HK-2 (cell line): Measurements from ENCODE around the gene CER1.

Source experiments
- DNase-seq: peaks from one replicate; pipeline ENCODE4 v3.0.0-alpha.2; 2018; ENCODE audit not compliant: unreplicated experiment

CER1 gene, protein sequence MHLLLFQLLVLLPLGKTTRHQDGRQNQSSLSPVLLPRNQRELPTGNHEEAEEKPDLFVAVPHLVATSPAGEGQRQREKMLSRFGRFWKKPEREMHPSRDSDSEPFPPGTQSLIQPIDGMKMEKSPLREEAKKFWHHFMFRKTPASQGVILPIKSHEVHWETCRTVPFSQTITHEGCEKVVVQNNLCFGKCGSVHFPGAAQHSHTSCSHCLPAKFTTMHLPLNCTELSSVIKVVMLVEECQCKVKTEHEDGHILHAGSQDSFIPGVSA

DNA sequence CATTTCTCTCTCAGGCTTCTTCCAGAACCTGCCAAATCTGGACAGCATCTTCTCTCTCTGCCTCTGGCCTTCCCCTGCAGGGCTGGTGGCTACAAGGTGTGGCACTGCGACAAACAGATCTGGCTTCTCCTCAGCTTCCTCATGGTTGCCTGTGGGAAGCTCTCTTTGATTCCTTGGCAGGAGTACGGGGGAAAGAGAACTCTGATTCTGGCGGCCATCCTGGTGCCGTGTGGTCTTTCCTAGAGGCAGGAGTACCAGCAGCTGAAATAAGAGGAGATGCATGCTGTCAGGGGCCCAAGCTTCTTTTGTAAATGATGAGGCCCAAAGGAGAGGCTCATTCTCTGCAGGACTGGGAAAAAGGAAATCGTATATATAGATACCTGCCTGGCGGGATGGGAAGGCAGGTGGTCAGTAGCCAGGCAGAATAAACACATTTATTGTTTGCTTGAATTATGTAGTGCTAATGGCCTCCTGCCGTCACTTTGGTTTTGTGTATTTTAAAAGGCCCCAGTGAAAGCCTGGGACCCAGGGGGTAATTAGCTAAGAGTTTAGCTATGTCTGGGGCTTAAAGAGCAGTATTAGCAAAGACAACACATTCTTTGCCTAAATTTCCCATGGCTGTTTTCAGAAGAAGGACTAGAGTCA is at the start of gene CER1:
CER1 (minus strand) TSS at position 343 of the 645 bp plus-strand sequence; CDS start at position 282, 61 bp downstream.
- no peak for DNase-seq

DNA sequence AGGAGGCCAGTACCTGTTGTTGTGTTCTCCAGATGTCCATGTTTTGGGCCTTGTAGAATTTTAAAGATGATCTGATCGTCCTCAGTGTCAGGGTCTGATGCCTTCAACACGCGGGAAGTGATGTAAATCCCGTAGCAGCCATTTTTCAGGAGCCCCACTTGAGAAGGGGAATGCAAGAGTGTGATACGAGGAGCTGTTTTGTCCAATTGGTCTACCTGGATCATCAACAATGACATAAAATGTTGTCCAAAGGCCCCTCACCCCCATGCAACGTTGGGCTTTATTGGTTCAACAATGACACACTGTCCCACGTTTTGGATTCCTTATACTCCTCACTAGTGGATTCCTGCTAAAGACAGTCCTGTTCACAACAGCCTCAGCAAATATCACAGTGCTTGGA is 48.1 kb upstream of the CER1 start:
- DNase-seq: no peak

DNA sequence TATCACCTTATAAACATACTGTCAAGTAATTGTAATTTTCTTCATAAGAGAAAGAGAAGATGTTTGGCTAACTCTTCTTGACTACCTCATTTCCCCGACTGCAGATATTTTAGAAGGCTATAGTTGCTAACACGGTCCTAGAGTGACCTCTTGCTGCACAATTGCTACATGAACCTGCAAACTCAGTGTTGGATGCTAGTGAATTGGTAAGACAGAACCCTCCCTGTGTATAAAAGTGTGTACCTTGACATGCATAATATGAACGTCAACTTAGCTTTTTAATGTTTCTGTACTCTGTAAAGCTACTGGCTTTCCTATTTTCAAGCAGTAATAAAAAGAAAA is 46.7 kb upstream of the CER1 start:
- no peak for DNase-seq

DNA sequence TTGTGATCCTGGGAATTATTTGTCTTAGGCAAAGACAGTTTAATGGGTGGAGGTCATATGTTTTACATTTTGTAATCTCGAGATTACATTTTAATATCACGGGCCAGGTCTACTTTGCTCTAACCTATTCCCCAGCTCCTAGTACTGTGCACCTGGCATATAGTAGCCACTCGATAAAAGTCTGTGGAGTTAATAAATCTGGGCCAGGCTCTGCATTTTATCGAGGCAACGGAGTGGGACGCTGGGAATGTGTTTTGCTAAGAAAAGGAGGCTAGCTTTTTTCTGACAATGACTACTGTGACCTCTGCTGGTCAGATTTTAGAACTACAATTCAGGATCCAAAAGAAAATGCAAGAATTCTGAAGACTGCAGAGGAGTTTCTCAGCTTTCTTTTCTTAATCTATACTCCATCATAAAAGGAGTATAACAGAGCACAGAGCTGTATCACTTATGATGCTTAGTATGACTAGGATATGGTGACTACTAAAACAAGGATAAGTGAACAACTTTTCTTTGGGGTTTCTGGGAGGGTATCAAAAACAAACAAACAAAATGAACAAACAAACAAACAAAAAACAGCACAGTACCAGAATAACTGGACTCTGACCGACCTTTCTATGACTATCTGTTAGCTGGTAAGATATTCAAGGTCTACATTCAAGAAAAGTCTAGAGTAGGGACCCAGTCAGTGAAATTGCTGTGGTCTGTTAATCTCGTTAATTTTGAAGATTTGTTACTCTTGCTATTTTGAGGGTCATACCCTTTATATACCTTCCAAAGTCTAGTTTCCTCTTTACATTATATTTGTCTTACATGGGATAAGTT is 46.1 kb upstream of the CER1 start:
- peak; percentile 4 for DNase-seq

DNA sequence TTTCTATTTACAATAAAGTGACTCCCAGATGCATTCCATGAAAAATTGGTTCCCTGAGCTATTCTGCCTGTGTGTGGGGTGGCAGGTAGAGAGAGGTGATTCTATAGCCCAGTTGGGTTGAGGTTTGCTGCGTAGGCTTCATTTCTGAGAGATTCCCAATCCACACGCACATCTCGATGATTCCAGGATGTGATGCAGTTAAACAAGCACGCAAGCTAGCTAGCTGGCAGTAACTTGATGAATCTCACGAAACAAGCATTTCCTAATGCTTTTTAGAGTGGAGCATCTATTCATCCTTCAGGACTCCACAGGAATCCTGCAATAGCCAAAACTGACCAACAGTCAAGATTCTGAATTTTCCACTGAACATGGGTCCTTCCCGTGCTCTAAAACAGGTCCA is 43.8 kb upstream of the CER1 start:
- DNase-seq: no peak

DNA sequence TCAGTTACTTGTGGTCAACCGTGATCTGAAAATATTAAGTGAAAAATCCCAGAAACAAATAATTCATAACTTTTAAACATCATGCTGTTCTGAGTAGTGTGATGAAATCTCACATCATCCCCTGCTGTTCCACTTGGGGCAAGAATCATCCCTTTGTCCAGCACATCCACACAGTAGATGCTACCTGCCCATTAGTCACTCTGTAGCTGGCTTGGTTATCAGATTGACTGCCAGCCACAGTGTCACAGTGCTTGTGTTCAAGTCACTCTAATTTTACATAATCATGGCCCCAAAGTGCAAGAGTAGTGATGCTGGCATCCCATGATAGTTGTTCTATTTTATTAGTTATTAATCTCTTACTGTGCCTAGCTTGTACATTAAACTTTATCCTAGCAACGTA is 39.1 kb upstream of the CER1 start:
- DNase-seq: no peak

DNA sequence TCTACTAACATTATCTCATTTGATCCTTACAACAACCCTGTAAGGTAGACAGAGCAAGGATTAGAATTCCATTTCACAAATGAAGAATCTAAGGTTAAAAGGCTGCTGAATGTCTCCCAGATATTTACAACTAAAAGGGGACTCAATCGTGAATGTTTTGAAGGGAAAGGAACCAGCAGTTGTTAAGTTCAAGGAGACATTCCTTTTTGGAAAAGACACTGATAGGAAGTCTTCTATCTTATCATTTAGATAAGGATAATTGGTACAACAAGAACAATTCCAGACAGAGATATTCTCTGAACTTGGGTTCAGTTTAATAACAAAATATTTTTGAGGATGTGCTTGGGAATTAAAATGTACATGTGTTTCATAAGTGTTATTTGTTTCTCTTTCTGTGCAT is 37.5 kb upstream of the CER1 start:
- DNase-seq: no peak

DNA sequence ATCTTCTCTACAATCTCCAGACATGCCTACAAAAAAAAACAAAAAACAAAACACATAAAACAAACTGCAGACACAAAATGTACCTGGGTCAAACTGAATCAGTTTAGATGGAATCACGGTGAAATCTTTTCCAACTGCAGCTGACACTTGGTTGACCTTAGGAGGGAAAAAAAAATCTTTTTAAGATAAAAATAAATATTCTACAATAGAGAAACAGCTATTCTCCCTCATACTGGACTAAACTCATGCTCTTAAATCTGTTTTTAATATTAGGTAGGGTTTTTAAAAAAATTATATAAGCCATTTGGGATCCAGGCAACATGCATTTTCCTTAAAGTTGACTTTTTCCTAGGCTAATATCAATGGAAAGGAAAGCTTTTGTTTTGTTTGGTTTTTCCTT is 33.8 kb upstream of the CER1 start:
- no peak for DNase-seq

DNA sequence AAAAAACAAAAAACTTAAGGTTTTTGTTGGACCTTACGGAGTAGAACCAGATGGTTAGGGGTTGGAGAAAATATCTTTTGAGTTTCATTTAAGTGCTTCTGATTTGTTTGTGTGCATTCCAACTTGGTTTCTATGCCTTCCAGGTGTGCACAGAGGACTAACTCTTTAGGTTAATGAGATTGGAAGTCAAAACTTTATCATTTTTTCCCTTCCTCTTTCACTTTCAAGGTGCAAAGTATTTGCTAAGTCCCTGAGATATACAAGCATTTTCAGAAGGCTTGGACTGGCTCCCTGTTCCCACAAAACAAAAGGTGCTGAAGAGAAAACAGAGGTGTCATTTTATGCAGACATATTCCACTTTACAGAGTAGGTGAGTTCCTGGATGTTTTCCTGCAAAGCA is 30.3 kb upstream of the CER1 start:
- no peak for DNase-seq

DNA sequence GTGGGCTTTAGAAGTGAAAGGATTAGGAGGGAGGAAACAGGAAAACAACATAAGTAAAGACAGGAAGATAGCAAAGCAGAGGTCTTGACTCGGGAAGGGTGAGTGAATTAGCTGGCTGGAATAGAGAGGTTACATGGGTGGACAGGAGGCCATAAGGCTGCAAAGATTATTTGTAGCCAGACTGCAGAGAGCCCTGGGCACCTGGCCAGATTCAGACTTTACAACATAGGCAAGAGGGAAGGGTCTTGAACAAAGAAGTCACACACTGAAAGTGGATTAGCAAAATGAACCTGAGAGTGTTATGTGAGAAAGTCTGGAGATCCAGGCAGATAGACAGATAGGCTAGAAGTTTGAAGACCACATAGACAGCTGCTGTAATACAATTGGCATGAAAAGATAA is 29.7 kb upstream of the CER1 start:
- DNase-seq: no peak

DNA sequence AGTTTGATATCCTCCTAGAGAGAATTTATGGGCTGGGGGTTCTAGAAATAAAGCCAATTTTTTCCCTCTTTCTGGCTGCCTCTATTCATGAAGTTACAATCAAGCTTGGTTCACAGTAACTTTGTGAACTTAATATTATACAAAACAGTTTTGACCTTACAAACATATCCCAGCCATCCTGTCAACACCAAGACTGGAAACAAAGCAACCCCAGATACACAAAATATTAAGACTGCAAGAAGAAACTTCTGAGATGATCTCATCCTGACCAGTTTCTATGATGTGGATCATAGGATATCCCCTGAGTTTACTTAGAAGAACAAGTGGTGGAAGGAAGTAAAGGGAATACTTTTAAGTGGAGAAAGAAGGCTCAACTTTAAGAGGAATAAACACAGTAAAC is 28.3 kb upstream of the CER1 start:
- no peak for DNase-seq

DNA sequence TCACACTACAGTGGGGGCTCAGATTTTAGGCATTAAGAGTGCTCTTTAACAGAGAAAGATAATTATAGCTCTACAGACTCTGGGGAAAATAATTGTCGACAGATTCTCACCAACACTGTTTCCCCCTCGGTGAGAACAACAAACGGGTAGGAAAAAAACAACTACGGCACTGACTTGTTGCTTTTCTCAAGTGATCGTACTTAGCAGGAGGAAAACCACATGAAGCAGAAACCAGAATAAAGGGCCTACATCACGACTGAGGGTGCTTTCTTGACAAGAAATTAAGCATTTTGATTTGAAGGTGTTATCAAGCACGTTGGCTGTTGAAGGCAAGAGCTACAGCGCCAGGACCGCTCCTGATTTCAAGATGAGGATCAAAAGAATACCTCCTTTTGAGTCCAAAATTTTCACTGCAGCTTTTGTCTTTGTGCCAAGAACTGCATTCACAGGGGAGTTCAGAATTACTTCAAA is 27.2 kb upstream of the CER1 start:
- DNase-seq: no peak

DNA sequence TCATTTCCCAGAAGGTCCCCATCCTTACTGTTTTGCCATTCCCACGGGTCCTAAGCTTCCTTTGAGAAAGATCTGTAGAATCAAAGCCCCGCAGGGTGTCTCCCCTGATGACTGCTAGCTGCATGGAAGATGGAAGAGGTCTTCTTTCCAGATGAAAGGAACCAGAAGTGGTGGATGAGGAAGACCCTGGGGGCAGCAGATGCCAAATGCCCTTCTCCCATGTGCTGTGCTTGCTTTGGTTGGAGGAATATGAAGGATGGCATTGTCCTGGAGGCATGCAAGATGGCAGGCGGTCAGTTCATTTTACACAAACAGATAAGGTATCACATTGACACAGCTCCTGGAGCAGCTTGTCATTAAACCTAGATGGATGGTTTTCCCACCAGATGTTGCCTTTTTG is 25.8 kb upstream of the CER1 start:
- DNase-seq: no peak

DNA sequence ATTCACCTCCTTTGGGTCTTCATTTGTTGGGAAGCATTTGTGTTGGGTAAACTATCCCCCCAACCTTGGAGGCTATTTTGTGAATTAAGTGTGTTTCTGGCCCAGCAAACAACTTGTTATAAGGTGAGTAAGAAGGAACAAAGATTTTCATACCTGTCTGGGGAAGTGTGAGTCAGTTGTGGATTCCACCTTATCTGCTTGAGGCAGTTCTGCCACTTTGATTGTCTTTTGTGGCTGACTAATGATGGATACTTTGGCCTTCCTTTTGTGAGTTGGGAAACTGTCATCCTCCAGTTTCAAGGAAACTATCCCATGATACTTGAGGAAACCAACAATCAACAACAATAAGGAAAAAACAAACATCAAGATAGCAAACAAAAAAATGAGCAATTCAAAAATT is 24.6 kb upstream of the CER1 start:
- DNase-seq: no peak

DNA sequence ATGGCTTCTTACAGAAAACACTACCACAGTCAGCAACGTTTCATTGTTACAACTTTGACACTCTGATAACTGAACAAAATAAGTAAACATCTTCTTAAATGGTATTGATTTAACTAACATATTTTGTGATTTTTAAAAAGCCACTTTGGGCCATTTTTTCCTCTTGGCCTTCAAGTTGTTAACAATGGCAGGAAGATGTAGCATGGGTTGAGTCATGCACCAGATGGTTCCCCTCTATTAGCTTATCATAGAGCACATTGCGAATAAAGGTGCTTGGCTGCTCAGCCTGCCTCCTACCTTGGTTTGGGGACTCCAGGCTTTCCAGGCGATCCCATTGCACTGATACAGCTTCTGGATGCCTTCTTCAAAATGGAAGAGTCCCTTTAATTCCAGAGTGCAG is 24.1 kb upstream of the CER1 start:
- DNase-seq: no peak

DNA sequence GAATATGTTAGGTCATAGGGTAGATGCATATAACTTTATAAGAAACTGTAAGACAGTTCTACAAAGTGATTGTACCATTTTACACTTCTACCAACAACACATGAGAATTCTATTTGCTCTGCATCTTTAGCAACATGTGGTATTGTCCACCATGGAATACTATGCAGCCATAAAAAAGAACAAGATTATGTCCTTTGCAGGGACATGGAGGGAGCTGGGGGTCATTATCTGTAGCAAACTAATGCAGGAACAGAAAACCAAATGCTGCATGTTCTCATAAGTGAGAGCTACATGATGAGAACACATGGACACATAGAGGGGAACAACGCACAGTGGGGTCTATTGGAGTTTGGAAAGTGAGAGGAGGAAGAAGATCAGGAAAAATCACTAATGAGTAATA is 22.2 kb upstream of the CER1 start:
- no peak for DNase-seq

DNA sequence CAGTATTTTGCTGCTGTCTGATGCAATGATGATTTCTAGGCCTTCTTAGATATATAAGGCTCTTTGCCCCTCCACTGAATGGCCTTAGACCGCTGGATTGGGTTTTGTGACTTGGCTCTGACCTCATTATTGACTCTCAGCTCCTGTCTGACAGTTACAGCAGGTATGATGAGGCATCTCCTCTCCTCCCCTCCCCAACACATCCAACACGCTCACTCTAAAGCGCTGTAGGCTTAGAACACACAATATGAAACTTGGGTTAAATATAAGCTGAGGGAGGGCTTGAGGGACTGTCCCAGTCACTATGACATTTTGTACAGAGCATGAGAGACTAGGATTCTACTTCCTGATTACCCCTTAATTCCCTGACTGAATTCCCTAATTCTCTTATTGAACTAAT is 18.8 kb upstream of the CER1 start:
- DNase-seq: no peak

DNA sequence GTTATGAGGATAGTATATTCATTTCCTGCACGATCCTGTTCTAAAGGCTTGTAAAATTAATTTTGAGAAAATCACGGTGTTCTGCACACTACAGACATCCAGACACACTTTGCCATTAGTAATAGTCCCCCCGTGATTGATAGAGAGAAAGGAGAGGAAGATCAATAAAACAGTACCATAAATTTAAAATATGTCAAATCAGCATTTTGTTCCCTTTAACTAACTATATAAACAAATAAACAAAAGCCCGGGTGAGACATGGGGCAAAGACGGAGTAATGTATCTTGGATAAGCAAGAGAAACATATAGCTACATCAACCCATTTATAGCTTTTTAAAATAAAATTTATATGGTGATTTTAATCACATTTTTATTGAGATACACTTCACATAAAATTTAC is 10.6 kb upstream of the CER1 start:
- no peak for DNase-seq

DNA sequence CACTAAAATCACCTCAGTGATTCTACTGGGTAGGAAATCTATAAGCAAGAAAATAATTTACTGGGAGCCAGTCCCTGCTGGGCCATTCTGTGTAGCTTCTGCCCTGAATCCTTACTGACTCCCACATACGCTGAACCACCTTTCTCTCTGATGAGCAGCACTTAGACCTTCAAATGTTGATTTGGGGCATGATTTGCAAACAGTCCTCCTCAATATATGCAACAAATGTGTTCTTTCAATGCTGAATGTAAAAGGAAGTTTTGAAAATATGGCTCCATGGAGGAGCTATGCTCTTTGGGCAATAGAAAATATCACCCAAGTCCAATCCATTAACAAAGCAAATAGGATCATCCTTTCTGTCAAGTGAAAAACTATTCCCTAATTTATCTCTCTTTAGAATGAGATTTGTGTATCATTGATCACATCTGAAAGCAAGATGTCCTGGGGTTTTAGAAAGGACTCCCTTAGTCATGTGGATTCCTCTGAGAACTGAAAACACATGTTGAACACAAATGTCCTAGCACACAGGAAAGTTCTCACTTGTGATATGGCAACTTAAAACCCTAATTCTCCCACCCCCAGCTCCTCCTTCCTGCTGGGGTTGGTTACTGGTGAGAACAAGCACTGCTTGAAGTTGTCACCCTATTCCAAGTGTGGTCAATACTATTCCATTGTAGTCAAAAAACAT is 8.9 kb upstream of the CER1 start:
- no peak for DNase-seq

DNA sequence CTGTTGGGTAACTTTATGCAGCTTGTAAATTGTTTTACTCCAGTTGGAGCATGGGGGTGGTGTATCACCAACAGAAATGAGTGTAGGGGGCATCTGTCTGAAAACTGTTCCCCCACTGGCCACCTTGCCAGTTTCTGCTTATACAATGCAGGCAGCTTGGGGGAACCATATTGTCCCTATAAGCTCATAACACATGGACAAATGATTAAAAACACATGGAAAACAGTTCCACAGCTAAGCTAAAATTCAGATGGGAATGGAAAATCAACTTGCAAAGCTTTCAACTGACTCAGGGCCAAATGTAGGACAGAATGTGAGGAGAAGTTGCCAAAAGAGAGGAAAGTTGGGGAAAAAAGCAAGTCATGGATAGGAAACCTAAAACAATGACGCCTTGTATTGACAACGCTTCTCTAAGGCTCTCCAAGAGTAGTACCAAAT is 7.9 kb upstream of the CER1 start:
- DNase-seq: no peak

DNA sequence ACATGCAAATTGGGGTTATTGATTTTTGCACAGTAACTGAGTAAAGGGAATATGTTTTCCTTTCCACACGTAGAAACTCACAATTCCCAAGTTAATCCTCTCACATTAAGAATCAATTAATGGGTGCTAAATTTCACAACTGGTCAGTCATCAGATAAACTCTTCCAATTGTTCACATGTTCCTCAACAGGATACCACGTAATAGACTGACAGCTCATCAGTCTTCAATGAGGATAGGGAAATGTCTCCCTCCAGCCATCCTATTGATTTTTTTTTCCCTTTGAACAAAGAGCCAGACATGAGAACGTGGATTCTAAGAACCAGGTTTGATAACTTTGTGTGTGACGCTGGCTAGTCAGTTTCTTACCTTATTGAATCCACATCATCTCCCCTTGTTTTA is 768 bp upstream of the CER1 start:
- no peak for DNase-seq

DNA sequence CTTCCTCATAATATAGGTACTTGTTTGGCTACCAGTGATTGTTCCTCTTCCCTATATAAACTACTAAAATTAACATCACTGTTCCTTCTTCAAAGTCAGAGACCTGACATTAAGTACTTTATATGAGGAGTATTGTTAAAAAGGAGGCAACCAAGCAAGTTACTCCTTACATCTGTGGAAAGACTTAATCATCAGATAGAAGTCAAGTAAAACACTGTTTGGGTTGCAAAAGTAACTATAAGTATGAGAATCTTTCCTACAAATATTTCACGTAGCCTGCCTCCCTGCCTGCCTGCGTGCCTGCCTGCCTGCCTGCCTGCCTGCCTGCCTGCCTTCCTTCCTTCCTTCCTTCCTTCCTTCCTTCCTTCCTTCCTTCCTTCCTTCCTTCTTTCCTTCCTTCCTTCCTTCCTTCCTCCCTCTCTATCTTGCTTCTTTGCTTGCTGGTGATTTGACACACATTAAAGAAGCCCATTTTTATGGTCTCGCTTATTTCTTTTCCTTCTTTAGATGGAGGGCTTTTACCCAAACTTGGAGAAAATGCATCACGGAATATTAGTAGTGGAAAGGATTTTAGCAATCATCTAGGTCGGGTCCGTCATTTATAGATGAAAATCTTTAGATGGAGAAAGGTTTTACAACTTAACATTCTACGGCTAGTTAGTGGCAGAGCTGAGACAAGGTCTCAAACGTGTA is 3.2 kb downstream of the CER1 start:
- DNase-seq: no peak
